ENCODE measurements around the gene RGPD3.
"Not testable (repeated sequence)": the region's sequence is repeated elsewhere in the genome, so short reads cannot be mapped to it uniquely, and the experiment has no call there.

DNA sequence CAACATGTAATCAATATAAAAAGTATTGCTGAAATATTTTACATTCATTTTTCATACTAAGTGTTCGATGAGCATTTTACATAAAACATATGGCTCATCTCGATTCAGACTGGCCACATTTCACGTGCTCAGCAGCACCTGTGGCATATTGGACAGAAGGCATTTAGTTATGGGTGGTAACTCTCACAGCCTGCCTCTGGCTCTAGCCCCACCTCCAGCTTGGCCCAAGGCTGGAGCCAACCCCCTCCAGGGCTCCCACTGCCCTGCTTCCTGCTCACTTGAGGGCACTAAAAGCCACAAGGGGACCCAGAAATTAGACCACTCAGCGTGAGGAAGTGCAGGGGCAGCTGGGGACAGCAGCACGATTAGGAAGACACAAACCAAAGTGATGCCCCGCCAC is 24.2 kb upstream of the RGPD3 start:
- TF ChIP-seq POLR2A (IDR thresholded peaks at IDR 0.05): not testable (repeated sequence)
- TF ChIP-seq, protein P1, sequence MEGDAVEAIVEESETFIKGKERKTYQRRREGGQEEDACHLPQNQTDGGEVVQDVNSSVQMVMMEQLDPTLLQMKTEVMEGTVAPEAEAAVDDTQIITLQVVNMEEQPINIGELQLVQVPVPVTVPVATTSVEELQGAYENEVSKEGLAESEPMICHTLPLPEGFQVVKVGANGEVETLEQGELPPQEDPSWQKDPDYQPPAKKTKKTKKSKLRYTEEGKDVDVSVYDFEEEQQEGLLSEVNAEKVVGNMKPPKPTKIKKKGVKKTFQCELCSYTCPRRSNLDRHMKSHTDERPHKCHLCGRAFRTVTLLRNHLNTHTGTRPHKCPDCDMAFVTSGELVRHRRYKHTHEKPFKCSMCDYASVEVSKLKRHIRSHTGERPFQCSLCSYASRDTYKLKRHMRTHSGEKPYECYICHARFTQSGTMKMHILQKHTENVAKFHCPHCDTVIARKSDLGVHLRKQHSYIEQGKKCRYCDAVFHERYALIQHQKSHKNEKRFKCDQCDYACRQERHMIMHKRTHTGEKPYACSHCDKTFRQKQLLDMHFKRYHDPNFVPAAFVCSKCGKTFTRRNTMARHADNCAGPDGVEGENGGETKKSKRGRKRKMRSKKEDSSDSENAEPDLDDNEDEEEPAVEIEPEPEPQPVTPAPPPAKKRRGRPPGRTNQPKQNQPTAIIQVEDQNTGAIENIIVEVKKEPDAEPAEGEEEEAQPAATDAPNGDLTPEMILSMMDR (IDR thresholded peaks at IDR 0.05): not testable (repeated sequence)
